Measurements from ENCODE around the gene SNAI3.

- no peak; a peak in 1 of 4 replicates for TF ChIP-seq CTCF (conservative IDR thresholded peaks at IDR 0.05; ENCODE audit: low read depth in 2 of 2)
- TF ChIP-seq POLR2AphosphoS5 (IDR thresholded peaks at IDR 0.05; ENCODE audit: low read depth) = no peak
- no peak for TF ChIP-seq EZH2 (IDR thresholded peaks at IDR 0.05; ENCODE audit: low read depth, unreplicated experiment)
- no peak for TF ChIP-seq REST (IDR thresholded peaks at IDR 0.05; ENCODE audit: unreplicated experiment)
- no peak for TF ChIP-seq NANOG (IDR thresholded peaks at IDR 0.05; ENCODE audit: borderline replicate concordance)
- TF ChIP-seq CREB1 (CRISPR knock-in tag; IDR thresholded peaks at IDR 0.05; ENCODE audit: low read depth) = no peak
- TF ChIP-seq EZH2phosphoT487 (IDR thresholded peaks at IDR 0.05; ENCODE audit: unreplicated experiment) = no peak
Measured at GRCh38 chr16:88655733-88656281, 30.5 kb downstream of the SNAI3 start.

Measured in GM23338 (cell line).